Mucosa of stomach (tissue), 1 donor: Measurements from ENCODE around the gene GRK2.

ENCODE experiments used
- H3K27me3 ChIP-seq: one replicate; pipeline ENCODE4 v1.7.0; 2013; ENCODE audit warnings: mild to moderate bottlenecking, low read length; ENCODE audit not compliant: control insufficient read depth, insufficient read depth
- H3K36me3 ChIP-seq: one replicate; pipeline ENCODE4 v1.7.0; 2013; ENCODE audit warnings: low read length; ENCODE audit not compliant: control insufficient read depth, insufficient read depth
- H3K4me1 ChIP-seq: one replicate; pipeline ENCODE4 v1.7.0; 2013; ENCODE audit warnings: mild to moderate bottlenecking, low read length; ENCODE audit not compliant: control insufficient read depth, insufficient read depth
- H3K4me3 ChIP-seq: one replicate; pipeline ENCODE4 v1.7.0; 2013; ENCODE audit warnings: low read length
- H3K9ac ChIP-seq: one replicate; pipeline ENCODE4 v1.7.0; 2013; ENCODE audit warnings: mild to moderate bottlenecking, low read length, moderate library complexity
- H3K9me3 ChIP-seq: one replicate; pipeline ENCODE4 v1.7.0; 2013; ENCODE audit warnings: mild to moderate bottlenecking, low read length, moderate library complexity; ENCODE audit not compliant: control insufficient read depth
- donor health status: Pancreatic carcinoma.

Gene GRK2

DNA sequence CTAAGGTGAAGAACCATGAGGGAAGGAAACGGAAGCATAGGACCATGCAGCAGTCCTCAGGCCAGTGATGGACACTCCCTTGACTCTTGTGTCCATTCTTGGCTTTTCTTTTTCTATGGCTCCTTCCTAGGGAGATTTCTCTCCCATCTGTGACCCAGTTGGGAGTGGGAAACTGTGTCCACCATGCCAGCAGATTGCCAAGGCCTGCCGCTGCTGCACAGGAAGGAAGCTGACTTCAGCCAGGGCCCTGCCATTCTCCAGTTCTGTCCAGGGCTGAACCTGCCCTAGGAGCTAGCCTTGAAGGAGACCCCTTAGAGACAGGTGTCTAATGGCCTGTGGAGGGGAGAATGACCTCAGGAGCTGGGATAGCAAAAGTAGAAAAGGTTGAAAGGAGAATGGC lies 54.4 kb downstream of the GRK2 start:
- Histone ChIP-seq H3K9ac (no peak overlapping the region), H3K4me1 (peaks cover 24% of the 10 kb centered on the region), H3K36me3 (no peaks in the 10 kb centered on the region)

DNA sequence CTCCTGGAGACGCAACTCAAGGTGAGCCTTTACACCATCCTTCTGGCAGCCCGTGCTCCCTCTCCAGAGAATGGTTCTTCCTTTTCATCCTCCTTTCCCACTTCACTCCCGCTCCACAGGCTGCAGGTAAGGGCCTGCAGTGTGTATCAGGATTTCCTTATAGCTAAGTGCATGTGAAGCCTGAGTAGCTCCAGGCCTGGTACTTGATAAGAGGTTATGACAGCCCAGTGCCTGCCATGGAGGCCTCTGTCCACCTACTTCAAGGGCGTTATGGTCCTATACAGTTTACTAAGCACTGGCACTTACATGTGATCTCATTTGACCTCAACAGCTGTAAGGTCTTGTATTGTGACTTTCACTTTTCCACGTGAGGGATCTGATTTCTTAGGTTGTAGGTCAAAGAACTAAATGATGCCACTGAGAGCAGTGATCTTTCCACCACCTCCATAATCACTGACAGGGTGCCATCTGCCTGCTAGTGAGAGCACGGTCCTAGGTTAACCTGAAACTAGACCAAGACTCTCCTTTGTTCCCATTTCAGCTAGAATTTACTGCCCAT lies 55.1 kb downstream of the GRK2 start:
- Histone ChIP-seq H3K9me3 (no peaks in the 10 kb centered on the region), H3K4me1 (peaks cover 19% of the 10 kb centered on the region), H3K9ac (no peak overlapping the region), H3K4me3 (no peak overlapping the region), H3K27me3 (no peaks in the 10 kb centered on the region), H3K36me3 (no peaks in the 10 kb centered on the region)

More for the DNA sequence above, 54.4 kb downstream of the GRK2 start:
- H3K9me3 ChIP-seq, result no peaks in the 10 kb centered on the region
- H3K27me3 ChIP-seq, result no peaks in the 10 kb centered on the region
- no peak overlapping the region for H3K4me3 ChIP-seq

DNA sequence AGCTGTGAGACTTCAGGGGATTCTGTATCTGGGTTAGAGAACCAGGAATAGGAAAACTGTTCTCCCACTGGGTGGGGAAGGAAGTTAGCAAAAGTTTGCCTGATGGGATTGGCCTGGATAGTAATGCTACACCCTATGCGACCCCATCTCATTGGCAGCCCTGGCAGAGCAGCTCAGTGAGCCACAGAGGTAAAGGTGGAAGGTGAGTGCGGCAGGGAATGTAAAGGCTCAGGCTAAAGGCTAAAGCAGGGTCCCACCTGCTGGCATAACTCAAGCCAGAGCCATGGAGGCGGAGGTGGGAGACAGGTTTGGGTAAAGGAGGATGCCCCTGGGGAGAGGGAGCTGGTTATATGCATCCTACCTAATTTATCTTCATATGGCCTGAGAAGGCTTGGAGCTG lies 55.8 kb downstream of the GRK2 start:
- H3K4me3 ChIP-seq, result no peak overlapping the region
- no peaks in the 10 kb centered on the region for H3K27me3 ChIP-seq
- no peak overlapping the region for H3K9ac ChIP-seq
- no peaks in the 10 kb centered on the region for H3K36me3 ChIP-seq
- no peaks in the 10 kb centered on the region for H3K9me3 ChIP-seq
- peaks cover 19% of the 10 kb centered on the region for H3K4me1 ChIP-seq

DNA sequence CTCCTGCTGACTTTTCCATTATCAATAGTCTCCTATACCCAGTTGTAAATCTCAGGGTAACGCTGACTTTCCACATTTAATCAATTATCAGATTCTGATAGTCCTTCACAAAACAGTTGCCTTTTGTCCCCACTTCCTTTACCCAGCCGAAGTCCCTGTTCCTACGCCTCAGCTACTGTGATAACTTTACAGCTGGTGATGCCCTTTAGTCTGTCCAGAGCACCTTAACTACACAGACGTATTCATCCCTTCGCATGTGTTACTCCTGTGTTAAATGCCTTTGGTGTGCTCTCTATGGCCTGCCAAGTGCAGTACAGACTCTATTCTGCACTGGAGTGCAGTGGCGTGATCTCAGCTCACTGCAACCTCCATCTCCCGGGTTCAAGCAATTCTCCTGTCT lies 57.3 kb downstream of the GRK2 start:
- no peaks in the 10 kb centered on the region for H3K27me3 ChIP-seq
- peaks cover 16% of the 10 kb centered on the region for H3K4me1 ChIP-seq
- no peaks in the 10 kb centered on the region for H3K9me3 ChIP-seq
- no peak overlapping the region for H3K4me3 ChIP-seq
- no peaks in the 10 kb centered on the region for H3K36me3 ChIP-seq
- no peak overlapping the region for H3K9ac ChIP-seq

DNA sequence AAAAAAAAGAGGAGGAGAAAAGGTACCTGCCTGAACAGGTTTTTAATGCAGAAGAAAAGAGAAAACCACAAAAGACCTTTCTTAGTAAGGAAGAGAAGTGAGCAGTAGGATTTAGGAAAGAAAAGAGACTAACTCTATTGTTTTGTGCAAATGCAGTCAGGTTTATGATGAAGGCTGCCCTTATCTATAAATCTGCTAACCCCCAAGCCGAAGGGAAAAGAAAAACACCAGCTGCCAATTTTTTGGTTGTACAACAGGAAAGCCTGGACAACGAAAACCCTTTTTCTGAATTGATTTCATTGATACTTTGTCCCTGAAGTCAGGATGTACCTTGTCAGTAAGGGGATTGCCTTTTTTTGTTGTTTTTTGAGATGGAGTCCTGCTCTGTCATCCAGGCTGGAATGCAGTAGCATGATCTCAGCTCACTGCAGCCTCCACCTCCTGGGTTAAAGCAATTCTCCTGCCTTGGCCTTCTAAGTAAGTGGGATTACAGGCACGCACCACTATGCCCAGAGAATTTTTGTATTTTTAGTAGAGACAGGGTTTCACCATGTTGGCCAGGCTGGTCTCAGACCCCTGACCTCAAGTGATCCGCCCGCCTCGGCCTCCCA lies 65.9 kb downstream of the GRK2 start:
- Histone ChIP-seq H3K36me3 (no peaks in the 10 kb centered on the region), H3K9me3 (no peaks in the 10 kb centered on the region)

More for the DNA sequence above, 65.9 kb downstream of the GRK2 start:
- no peak overlapping the region for H3K9ac ChIP-seq
- no peak overlapping the region for H3K4me3 ChIP-seq
- no peaks in the 10 kb centered on the region for H3K27me3 ChIP-seq
- H3K4me1 ChIP-seq, result no peaks in the 10 kb centered on the region
